Sigmoid colon (tissue), 4 donors: ENCODE data around the gene LDB2.

Experiments
- EP300 ChIP-seq, 4 donors: sonication (generic); formaldehyde crosslinking; IDR thresholded peaks; one replicate each; pipeline ENCODE4 v1.6.1; 2017; ENCODE audit warnings: antibody characterized with exemption in 4 of 4
- POLR2A ChIP-seq, 2 donors: fragments of 450-650 bp; IDR thresholded peaks; one replicate each; pipeline ENCODE4 v1.6.1; 2016; ENCODE audit warnings: antibody characterized with exemption in 2 of 2, mild to moderate bottlenecking in 2 of 2, moderate library complexity in 2 of 2
- TF ChIP-seq, protein P1 (sequence below), 4 experiments: fragments of 450-650 bp in 3 of 4; fragments of 200-600 bp in 1 of 4; IDR thresholded peaks; one replicate each; pipeline ENCODE4 v1.5.1; 2016 to 2019; ENCODE audit warnings: antibody characterized with exemption in 4 of 4, mild to moderate bottlenecking in 3 of 4, moderate library complexity in 2 of 4

DNA sequence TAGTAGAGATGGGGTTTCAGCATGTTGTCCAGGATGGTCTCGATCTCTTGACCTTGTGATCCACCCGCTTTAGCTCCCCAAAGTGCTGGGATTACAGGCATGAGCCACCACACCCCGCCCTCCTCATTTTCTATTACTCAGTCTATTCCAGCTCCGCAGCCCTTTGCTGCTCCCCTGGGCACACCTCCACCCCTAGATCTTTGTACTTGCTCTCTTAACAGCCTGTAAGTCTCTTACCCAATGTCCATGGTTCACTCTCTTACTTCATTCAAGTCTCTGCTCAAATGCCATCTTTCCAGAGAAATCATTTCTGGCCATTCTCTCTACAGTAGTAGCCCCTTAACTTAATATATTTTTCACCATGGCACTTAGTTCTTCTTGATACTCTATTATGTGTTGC is 64.7 kb downstream of the LDB2 start:
- TF ChIP-seq, protein P1, sequence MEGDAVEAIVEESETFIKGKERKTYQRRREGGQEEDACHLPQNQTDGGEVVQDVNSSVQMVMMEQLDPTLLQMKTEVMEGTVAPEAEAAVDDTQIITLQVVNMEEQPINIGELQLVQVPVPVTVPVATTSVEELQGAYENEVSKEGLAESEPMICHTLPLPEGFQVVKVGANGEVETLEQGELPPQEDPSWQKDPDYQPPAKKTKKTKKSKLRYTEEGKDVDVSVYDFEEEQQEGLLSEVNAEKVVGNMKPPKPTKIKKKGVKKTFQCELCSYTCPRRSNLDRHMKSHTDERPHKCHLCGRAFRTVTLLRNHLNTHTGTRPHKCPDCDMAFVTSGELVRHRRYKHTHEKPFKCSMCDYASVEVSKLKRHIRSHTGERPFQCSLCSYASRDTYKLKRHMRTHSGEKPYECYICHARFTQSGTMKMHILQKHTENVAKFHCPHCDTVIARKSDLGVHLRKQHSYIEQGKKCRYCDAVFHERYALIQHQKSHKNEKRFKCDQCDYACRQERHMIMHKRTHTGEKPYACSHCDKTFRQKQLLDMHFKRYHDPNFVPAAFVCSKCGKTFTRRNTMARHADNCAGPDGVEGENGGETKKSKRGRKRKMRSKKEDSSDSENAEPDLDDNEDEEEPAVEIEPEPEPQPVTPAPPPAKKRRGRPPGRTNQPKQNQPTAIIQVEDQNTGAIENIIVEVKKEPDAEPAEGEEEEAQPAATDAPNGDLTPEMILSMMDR (IDR thresholded peaks at IDR 0.05), result no peak
- TF ChIP-seq POLR2A (IDR thresholded peaks at IDR 0.05), result no peak
- TF ChIP-seq EP300 (IDR thresholded peaks at IDR 0.05), result no peak
